CD4-positive, alpha-beta T cell treated with Interleukin-10 for 1 hour (primary cell): ENCODE results near the gene CFAP68.
"Not testable (repeated sequence)": the region's sequence is repeated elsewhere in the genome, so short reads cannot be mapped to it uniquely, and the experiment has no call there.

Experiments
- DNase-seq: peaks from one replicate; pipeline ENCODE4 v3.0.0-alpha.2; 2020

CFAP68 gene

GRCh38 chr11:111870886-111871692 is 8.3 kb upstream of the CFAP68 start, which contains the start of gene ALG9:
ALG9 (minus strand) TSS chr11:111871581; CDS start chr11:111871482, 99 bp downstream.
- DNase-seq = peak; percentile 93

- DNase-seq = peak; percentile 15
Observed at GRCh38 chr11:111871693-111872161, 7.6 kb upstream of the CFAP68 start.

DNA sequence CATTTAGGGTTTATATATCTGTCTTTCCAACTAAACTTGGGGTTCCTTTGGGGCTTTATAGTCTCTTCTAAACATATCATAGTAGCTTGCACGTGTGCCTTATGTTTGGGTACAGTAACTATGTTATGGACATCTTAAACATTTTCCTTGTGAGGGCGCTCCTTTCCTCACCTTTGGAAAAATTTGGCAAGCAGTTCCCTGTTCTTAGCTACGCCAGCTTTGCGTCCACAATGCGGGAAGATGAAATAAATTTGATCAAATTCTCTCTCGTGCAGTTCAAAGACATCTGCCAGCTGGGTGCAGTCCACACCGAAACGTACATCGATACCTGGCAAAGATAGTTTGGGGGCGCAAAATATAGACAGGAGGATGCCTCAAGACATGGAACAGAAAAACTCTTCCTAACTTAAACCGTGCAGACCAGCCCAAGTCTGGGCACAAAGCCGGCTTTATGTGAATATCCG is 924 bp upstream of the CFAP68 start:
- no peak for DNase-seq

GRCh38 chr11:111879637-111879960 is 258 bp downstream of the CFAP68 start:
- no peak for DNase-seq

- DNase-seq = no peak
Observed at GRCh38 chr11:111882202-111882601, 2.9 kb downstream of the CFAP68 start.

- not testable (repeated sequence) for DNase-seq
Observed at GRCh38 chr11:111885053-111885452, 5.7 kb downstream of the CFAP68 start.

DNA sequence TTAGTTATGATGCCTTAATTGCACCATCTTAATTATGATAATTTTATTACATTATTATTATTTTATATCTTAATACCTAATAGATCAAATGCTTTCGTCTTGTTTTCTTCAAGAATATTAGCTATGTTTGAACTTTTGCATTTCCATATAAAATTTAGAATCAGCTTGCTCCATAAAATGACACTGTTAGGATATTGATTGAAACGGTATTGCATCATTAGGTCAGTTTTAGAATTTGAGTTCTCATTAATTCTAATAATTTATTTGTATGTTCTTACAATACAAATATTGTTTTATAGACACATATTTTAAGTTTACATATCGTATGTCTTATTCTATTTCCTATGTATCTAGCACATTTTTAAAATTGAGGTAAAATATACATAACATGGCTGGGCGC is 6.7 kb downstream of the CFAP68 start:
- no peak for DNase-seq

- no peak for DNase-seq
Observed at GRCh38 chr11:111886844-111887243, 7.5 kb downstream of the CFAP68 start.

DNA sequence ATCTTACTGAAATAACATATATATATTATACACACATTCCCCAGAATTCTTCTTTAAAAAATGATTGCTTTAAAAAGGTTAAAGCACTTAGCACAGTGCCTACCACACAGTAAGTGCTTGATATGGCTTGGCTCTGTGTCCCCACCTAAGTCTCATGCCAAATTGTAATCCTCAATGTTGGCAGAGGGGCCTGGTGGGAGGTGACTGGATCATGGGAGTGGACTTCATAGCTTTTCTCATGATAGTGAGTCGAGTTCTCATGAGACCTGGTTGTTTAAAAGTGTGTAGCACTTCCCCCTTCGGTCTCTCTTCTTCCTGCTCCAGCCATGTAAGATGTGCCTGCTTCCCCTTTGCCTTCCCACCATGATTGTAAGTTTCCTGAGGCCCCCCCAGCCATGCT is 26.1 kb downstream of the CFAP68 start:
- DNase-seq = no peak

DNA sequence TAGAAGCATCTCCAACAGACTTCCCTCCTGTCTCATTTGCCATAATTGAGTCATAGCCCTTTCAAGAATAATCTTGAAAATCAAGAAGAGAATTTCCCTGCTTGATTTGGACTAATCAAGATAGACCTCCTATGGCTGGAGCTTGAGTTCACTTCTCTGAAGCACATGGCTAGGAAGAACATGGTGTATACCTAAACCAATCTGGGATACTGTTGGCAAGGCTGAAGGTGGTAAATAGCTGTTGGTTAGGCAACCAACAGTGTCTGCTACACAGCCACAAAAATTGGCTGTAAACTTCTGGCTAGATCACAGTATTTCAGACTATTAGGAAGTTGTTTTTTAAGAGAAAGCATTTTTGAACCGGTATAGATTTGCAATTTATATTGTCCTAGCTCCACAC is 27.3 kb downstream of the CFAP68 start:
- DNase-seq = no peak

DNA sequence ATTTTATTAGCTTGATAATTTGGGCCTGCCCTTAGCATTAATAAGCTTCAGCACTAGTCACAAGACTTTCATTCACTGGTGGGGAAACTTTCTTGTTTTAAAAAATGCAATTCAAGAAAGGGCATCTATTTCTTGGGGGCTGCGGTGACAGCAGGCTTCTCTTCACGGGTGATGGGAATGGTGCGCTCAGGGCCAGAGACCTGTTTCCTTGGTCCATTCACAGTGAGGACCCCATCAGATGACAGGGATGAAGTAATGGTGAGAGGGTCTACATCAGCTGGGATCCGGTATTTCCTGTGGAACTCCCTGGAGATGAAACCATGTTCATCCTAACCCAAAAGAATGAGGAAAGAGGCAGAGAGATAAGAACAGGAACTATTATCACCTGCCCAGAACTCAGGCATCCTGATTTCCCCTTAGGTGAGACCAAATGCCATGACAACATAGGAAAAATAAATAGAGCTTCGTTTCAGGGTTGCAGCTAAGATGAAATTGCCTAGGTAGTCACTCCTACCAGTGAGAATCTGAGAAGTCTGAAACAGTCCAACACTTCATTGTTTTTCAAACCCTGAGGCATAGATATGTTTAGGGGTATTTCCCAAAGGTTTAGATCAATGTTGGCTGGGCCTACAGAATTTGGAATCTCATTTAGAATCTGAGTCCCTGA is 29.4 kb downstream of the CFAP68 start:
- DNase-seq = no peak

DNA sequence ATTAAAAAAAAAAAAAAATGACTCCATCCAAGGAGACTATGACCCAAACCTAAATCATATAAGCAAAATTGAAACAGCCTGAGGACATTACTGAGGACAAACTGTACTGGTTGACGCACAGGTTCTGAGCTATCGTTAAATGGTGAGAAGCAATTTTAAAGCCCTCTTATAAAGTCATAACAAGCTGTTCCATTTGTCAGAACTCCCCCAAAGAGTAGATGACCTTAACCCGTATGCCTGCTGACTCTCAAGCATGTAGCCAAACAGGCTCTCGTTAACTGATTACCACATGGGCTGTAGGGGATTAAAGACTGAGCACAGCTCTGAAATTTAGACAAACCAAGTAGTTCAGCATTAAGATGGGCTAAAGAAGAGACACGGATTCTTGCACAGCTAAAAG is 30.0 kb downstream of the CFAP68 start:
- DNase-seq = no peak

DNA sequence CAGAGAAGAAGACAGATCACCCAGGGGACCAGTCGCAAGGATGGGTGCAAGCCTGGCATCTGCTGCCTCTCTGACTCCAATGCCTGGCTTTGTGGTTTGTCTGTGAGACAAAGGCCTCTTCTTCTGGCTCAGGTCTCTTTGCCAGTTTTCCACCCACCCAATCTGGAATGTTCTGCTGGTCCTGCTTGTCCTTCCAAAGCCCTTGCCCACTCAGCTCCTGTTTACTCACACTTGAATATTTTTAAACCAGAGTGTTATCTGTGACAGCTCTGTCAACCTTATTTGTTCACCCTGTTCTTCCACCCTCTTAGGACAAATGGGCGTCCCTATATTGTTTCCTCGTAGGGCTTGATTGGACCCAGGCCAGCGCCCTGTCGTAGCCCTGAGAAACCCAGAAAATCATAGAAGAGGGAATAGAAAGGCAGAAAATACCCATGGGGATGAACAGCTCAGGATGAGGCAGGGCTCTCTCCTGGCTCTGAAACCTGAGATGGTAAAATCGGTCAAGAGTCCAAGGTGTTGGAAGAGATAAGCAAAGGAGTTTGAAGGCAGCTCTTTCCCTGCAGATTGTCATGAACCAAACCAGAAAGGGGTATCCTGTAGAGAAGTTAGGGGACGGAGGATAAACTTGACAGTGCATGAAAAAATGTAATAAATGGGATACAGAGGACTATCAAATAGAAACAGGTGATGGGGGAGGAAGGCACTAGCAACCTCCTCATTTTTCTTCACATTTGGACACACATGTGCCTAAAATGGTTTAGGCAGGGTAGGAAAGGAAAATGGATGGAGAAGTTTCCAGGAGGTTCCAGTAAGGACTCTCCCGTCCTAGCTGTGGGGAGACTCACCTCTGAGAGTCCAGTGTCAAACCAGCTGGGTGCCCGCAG is 31.6 kb downstream of the CFAP68 start:
- DNase-seq = no peak

- DNase-seq = no peak
Observed at GRCh38 chr11:111911563-111912401, 32.4 kb downstream of the CFAP68 start, which contains the start of gene CRYAB. CRYAB (minus strand) TSS chr11:111911770; CDS start chr11:111911724, 46 bp downstream.

- no peak for DNase-seq
Observed at GRCh38 chr11:111912535-111912934, 33.2 kb downstream of the CFAP68 start, which contains the start of gene HSPB2. HSPB2 (plus strand) TSS chr11:111912734; CDS start chr11:111912830, 96 bp downstream.

GRCh38 chr11:111913031-111913861 is 33.9 kb downstream of the CFAP68 start:
- no peak for DNase-seq

DNA sequence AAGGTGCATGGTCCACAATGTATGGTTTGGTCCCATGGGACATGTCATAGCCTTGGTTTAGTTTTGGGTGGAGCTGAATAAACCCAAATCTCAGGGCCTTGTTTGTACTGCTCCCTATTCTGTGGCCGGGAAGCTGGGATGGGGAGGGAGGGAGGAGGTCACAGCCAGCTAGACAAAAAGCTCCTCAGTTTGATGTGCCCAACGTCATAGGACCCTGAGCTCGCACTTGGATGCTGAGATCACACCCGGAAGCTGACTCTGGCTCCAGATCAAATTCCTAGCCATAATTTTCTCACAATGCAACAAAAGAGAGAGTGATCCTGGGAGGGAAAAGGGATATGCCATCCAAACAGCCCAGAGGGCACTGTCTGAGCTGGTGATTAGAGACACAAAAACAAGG is 34.7 kb downstream of the CFAP68 start:
- DNase-seq = no peak

- no peak for DNase-seq
Observed at GRCh38 chr11:111916768-111917167, 37.4 kb downstream of the CFAP68 start.

DNA sequence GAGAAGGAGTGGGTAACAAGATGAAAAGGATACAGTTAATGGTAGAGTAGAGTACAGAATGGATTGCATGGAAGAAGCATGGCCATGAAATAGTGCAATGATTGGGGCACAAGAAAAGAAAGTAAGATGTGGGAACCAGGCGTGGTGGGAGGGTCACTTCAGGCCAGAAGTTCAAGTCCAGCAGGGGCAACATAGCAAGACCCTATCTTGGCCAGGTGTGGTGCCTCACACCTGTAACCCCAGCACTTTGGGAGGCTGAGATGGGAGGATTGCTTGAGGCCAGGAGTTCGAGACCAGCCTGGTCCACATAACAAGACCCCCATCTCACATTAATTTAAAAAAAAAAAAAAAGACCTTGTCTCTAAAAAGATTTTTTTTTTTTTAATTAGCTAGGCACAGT is 38.0 kb downstream of the CFAP68 start:
- no peak for DNase-seq

DNA sequence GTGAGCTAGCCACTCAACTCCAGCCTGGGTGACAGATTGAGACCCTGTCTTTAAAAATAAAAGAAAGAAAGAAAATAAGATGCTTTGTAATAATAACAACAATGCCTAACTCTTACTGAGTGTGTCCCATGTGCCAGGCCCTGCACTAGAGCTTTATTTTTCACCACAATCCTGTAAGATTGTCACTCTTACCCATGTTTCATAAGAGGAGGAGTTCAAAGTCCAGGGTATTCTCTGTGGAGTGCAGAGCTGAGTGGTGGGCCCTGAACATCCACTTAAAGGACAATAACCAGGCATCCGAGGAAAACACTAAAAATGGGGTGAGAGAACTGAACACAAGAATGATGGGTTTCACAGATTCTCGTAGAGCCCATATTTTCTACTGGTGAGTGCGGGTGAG is 38.4 kb downstream of the CFAP68 start:
- no peak for DNase-seq
